AML-193 (cell line): ENCODE results near the gene ZBTB46.

Experiments
- DNase-seq, 2 experiments: peaks; one replicate each; lab custom pipeline; 2025; lab: John Stamatoyannopoulos, UW

ZBTB46 gene

GRCh38 chr20:63837479-63837878 lies 6.4 kb upstream of the ZBTB46 start:
- no peak for DNase-seq

- DNase-seq = no peak
These were observed 5.6 kb upstream of the ZBTB46 start for GRCh38 chr20:63836458-63837344.

DNA sequence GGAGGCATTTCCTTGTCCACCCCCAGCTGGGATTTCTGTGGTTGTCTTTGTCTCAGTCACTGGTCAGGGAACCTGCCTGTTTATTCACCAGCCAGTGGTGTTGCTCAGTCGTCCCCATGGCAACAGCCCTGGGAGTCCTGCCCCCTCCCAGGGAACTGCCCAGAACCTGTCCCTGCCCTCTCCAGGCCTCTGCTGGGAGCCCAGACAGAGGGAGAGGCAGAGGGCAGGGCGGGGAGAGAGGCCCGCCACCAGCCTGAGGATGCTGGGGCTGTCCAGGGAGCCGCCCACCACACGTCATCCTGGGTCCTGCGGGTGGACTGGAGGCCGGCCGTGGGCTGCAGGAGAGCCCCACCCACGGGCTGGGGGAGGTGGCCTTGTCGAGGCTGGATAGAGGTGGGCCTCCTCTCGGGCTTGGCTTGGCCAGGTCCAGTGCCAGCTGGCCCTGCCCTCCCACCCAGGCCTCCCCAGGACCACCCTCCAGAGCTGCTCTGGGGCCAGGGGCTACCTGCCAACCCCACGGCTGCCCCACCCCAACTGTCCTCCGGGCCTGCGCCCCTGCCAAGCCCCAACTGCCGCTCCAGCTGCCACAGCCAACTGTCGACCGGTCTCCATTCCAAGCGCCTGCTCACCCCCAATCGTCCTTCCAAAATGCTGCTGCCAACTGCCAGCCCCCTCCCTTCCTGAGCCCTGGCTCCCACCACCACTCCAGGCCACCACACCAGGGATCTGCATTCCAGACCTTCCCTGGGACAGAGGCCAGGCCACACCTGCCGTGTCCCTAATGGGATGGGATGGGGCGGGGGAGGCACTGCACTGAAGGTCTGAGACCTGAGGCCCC lies 4.2 kb upstream of the ZBTB46 start:
- DNase-seq = no peak

DNA sequence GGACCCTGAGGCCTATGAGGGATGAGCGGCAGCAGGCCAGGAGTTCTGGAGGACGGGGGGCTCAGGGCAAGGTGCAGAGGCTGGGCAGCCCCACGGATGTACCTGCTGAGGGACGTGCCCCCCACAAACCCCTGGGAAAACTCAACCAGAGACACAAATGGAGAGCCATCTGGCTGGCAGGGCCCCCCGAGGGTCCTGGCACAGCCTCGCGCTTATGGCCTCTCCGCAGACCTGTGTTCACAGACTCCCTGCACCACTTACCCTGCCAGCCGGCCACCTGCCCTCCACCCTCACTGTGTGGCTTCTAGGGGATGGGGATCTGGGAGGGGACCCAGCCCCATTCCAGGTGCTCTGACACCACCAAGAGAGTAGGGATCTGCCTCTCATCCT lies 3.4 kb upstream of the ZBTB46 start:
- DNase-seq = no peak

GRCh38 chr20:63833776-63834490 lies 2.9 kb upstream of the ZBTB46 start:
- DNase-seq = no peak

- no peak for DNase-seq
These were observed 1.1 kb upstream of the ZBTB46 start for GRCh38 chr20:63831993-63832686.

- DNase-seq = no peak
These were observed 555 bp upstream of the ZBTB46 start for GRCh38 chr20:63831646-63831992.

GRCh38 chr20:63829945-63830835 lies 874 bp downstream of the ZBTB46 start:
- no peak for DNase-seq

- DNase-seq = no peak
These were observed 1.5 kb downstream of the ZBTB46 start for GRCh38 chr20:63829603-63829944.

DNA sequence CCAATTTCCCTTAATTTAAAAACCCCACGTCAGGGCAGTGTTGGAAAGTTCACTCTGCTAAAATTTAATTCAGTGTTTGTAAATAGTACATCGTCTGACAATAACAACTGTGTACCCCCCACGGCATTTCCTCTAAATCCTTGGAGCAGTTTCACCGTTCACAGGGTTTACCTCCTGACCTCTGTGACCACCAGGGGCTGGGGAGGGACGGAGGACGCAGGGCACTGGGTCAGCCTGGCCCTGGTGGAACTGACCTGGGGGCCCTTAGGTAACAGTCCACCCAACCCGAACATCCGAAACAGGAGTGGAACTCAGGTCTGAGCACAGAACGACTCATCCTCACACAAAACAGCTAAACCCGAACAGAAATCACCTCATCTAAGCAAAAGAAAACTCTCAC lies 2.1 kb downstream of the ZBTB46 start:
- no peak for DNase-seq

GRCh38 chr20:63828545-63828944 lies 2.5 kb downstream of the ZBTB46 start:
- DNase-seq = no peak

DNA sequence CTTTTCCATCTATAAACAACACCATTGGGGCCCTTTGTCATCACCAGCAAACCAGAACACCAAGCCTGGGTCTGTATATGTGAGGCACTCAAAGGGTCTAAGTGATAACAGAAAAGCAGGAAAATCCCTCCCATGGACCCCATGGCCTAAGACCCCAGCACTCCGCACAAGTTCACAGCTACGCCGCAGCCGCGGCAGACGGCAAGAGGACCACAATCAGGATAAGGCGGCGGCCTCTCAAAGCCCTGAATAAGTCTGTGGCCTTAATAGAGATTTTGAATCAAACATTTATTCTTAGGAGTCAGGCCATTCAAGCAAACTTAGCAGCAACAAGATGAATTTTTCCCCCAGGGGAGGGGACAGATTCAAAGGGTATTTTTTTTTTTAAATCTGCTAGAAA lies 2.9 kb downstream of the ZBTB46 start:
- no peak for DNase-seq

DNA sequence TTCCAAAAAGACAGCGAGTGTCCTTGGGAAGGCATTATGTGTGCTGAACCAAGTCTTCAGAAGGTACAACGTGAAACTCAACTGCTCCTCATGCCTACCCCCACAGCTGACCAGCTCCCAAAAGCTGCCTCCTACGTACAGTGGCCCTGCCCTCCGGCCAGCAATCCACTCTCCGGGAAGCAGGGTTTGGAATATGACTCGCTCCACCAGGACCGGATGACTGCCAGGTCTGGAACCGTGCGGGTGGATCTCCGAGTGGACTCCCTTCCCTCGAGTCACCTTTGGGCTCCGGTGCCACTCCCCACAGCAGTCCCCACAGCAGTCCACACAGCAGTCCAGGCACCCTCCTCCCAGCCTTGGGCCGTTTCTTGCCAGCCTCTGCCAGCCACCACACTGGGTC lies 4.3 kb downstream of the ZBTB46 start:
- DNase-seq = no peak

DNA sequence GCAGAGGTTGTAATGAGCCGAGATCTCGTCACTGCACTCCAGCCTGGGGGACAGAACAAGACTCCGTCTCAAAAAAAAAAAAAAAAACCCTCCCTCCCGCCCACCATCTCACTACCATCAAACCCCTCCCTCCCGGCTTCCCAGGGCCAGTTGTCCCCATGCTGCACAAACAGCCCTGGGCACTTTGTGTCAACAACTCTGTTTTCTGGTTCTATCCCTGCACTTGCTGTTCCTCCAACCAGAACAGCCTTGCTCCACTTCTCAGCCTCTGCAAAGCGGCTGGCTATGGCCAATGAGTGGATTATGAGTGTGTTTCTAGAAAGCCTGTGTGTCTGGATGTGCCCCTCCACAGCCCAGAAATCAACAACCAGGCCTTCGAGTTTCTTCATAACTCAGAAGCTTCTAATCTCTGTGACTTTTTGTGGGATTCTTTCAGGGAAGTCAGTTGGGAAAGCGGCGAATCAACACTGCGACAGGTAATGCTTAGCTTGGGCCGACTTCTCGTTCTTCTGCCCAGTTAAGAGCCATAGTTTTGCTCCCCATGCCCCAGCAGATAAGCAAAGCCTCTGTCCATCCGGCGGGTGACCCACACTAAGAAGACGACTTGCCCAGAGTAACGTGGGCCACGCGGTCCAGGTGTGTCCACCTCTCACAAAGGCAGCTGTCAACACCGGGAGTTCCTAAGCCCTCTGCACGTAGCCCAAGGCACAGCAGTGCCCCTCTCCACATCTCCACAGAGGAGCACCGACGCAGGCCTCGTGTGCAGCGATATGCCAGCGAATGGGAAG lies 5.5 kb downstream of the ZBTB46 start:
- no peak for DNase-seq

- no peak for DNase-seq
These were observed 7.3 kb downstream of the ZBTB46 start for GRCh38 chr20:63823691-63824311.

DNA sequence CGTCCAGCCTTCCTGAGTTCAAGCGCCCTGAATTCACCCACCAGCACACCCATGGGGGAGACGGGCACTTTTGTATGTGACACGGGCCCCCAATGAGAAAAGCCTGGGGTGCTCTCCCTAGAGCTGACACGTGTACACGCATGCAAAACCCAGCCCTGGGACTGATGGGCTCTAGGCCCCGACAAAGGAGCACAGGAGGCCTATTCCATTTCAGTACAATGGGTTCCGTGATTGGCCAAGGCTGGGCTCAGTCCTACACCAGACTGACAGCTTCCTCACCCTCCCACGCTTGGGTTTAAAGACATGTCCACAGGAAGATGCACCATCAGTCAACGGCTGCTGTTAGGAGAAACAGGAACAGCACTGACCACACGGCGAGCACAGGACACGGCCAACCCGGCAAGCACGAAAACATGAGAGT lies 8.8 kb downstream of the ZBTB46 start:
- DNase-seq = no peak

- no peak for DNase-seq
These were observed 9.3 kb downstream of the ZBTB46 start for GRCh38 chr20:63821811-63822210.

DNA sequence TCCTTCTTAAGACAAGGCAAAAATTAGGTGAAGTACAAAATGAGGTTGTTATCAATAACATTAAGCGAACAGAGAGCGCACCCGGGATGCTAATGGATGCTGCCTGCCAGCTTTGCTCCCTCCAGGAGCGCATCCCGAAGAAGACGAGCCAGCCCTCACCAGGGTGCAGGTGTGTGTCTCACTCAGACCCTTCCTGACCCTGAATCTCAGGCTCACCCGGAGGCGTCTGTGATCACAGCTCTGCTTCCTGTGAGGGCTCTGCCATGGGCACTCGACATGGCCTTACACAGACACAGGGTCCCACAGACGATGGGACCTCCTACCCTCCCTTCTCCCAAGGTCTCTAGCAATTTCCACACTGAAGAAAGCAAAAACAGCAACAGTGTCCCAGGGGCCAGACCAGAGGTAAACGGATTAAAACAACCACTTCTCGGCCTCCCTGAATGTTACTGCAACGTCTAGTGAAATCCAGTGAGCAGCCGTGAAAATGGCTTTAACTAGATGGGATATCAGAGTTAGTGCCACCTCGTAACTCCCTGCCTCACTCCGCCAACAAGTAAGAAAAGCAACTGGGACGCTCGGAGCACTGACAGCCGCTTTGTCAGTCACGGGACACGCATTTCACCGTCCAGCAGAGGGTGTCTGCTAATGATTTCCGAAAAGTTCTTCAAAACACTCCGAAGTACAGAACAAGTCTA lies 11.7 kb downstream of the ZBTB46 start:
- DNase-seq = no peak

GRCh38 chr20:63815615-63816253 lies 15.3 kb downstream of the ZBTB46 start:
- no peak for DNase-seq
